GM19397 (cell line): ENCODE results near the gene FBL.

Experiments used
- ATAC-seq: cut with Tn5 transposase; IDR thresholded peaks from one replicate; pipeline ENCODE4 v1.9.1; 2021; ENCODE audit warnings: mild to moderate bottlenecking, moderate library complexity; ENCODE audit not compliant: unreplicated experiment

The FBL gene

GRCh38 chr19:39796000-39796498 is 50.1 kb downstream of the FBL start:
- ATAC-seq: no peak

GRCh38 chr19:39795001-39795400 is 51.2 kb downstream of the FBL start:
- no peak for ATAC-seq

GRCh38 chr19:39792999-39793546 is 53.1 kb downstream of the FBL start:
- no peak for ATAC-seq

GRCh38 chr19:39788244-39788643 is 57.9 kb downstream of the FBL start:
- ATAC-seq: no peak
